GM12878 (cell line): ENCODE data around the gene SACS. TPM values are rescaled to one million over a fixed set of nuclear protein-coding genes. Genes with fewer than 3 reads are reported as not detected.

ENCODE experiments used
- ATAC-seq: fragments of 200-7000 bp; cut with Tn5 transposase; 3 replicates; pipeline ENCODE4 v1.9.1; 2020; ENCODE audit warnings: mild to moderate bottlenecking, moderate library complexity
- BruUV-seq: library from RNA; stranded (reverse); fragments of 400-500 nt; replicated peaks from 2 replicates; lab custom pipeline; 2021; lab: Mats Ljungman, UMichigan
- CTCF ChIA-PET: fragments of 300-600 bp; sonication (Branson Sonifier 250); formaldehyde crosslinking; extraction: SDS; loops from one replicate; lab custom pipeline; 2021; ENCODE audit warnings: inconsistent platforms; lab: Yijun Ruan, JAX
- POLR2A ChIA-PET: fragments of 350-600 bp; formaldehyde crosslinking; extraction: SDS; loops from one replicate; lab custom pipeline; 2021; ENCODE audit warnings: inconsistent platforms; lab: Charles Lee
- RAD21 ChIA-PET: fragments of 300-600 bp; sonication (Branson Sonifier 250); formaldehyde crosslinking; loops from one replicate; lab custom pipeline; 2023; ENCODE audit warnings: antibody characterized with exemption; ENCODE audit not compliant: unreplicated experiment; lab: Charles Lee
- SMC1A ChIA-PET: fragments of 300-600 bp; sonication (Branson Sonifier 250); formaldehyde crosslinking; loops from one replicate; lab custom pipeline; 2023; ENCODE audit not compliant: unreplicated experiment, uncharacterized antibody; lab: Charles Lee
- DNase-seq: peaks from one replicate; pipeline ENCODE4 v3.0.0-alpha.2; 2011; ENCODE audit warnings: low read depth, low spot score
- FAIRE-seq: peaks from 3 replicates; lab custom pipeline; 2011; peaks lifted over from hg19 to GRCh38; lab: Jason Lieb, UNC
- H2AFZ ChIP-seq: 2 replicates; pipeline ENCODE4 v1.6.0; 2011; ENCODE audit warnings: low read depth, low read length, control low read depth; ENCODE audit not compliant: control insufficient read depth
- H3K27ac ChIP-seq: 2 replicates; pipeline ENCODE4 v1.5.1; 2011; ENCODE audit warnings: control low read depth; ENCODE audit not compliant: control insufficient read depth, insufficient read depth
- H3K27me3 ChIP-seq, 2 experiments: replicated peaks in 1 of 2; 2 replicates each; pipeline versions ENCODE4 v1.6.0 to v1.6.1; 2011; ENCODE audit warnings: low read length in 1 of 2; ENCODE audit not compliant: control insufficient read depth in 2 of 2, insufficient read depth in 2 of 2
- H3K36me3 ChIP-seq, 2 experiments: 2 replicates each; pipeline ENCODE4 v1.5.1; 2011; ENCODE audit warnings: low read length in 1 of 2; ENCODE audit not compliant: control insufficient read depth in 2 of 2, insufficient read depth in 2 of 2
- H3K4me1 ChIP-seq: 2 replicates; pipeline ENCODE4 v1.6.1; 2011; ENCODE audit warnings: mild to moderate bottlenecking, low read length, moderate library complexity, mixed read lengths; ENCODE audit not compliant: control insufficient read depth, insufficient read depth
- H3K4me2 ChIP-seq: 2 replicates; pipeline ENCODE4 v1.6.0; 2011; ENCODE audit warnings: control low read depth; ENCODE audit not compliant: control insufficient read depth, insufficient read depth
- H3K4me3 ChIP-seq: fragments of 200-600 bp; sonication (generic); 2 replicates; pipeline ENCODE4 v1.5.1; 2016
- H3K79me2 ChIP-seq: 2 replicates; pipeline ENCODE4 v1.6.0; 2011; ENCODE audit warnings: low read length; ENCODE audit not compliant: control insufficient read depth, insufficient read depth
- H3K9ac ChIP-seq: 2 replicates; pipeline ENCODE4 v1.8.0; 2011; ENCODE audit warnings: low read length, control low read depth, mixed read lengths; ENCODE audit not compliant: control insufficient read depth, insufficient read depth
- H3K9me3 ChIP-seq: replicated peaks from 3 replicates; pipeline ENCODE4 v1.5.1; 2011; ENCODE audit warnings: mild to moderate bottlenecking, low read length; ENCODE audit not compliant: control insufficient read depth, insufficient read depth
- H4K20me1 ChIP-seq: 2 replicates; pipeline ENCODE4 v1.6.0; 2011; ENCODE audit not compliant: control insufficient read depth, insufficient read depth
- CBX3 ChIP-seq: fragments of 200-600 bp; sonication (generic); IDR thresholded peaks from 2 replicates; pipeline ENCODE4 v1.6.1; 2016; ENCODE audit warnings: low read depth, borderline replicate concordance
- CBX5 ChIP-seq: sonication (generic); IDR thresholded peaks from 2 replicates; pipeline ENCODE4 v1.6.1; 2016; ENCODE audit warnings: low read depth, moderate library complexity, mild to moderate bottlenecking, inconsistent platforms
- E2F4 ChIP-seq: IDR thresholded peaks from 2 replicates; pipeline ENCODE4 v1.6.1; 2012; ENCODE audit warnings: low read depth, low read length, improper control_type of control experiment
- ELK1 ChIP-seq: IDR thresholded peaks from 2 replicates; pipeline ENCODE4 v1.6.1; 2012; ENCODE audit warnings: low read depth, low read length, improper control_type of control experiment
- ESRRA ChIP-seq: IDR thresholded peaks from 2 replicates; pipeline ENCODE4 v1.6.1; 2012; ENCODE audit warnings: mild to moderate bottlenecking, low read length, improper control_type of control experiment
- HCFC1 ChIP-seq: fragments of 150-350 bp; IDR thresholded peaks from 2 replicates; pipeline ENCODE4 v1.6.1; 2014; ENCODE audit warnings: low read length
- IRF3 ChIP-seq: fragments of 450-650 bp; IDR thresholded peaks from 2 replicates; pipeline ENCODE4 v1.6.1; 2014; ENCODE audit warnings: mild to moderate bottlenecking
- KLF5 ChIP-seq: fragments of 450-650 bp; IDR thresholded peaks from 2 replicates; pipeline ENCODE4 v1.6.1; 2014; ENCODE audit warnings: mild to moderate bottlenecking; ENCODE audit not compliant: partially characterized antibody
- MEF2A ChIP-seq: IDR thresholded peaks from 2 replicates; pipeline ENCODE4 v1.6.1; 2011; ENCODE audit warnings: low read depth, mild to moderate bottlenecking, low read length, moderate library complexity; ENCODE audit not compliant: insufficient read depth
- MXI1 ChIP-seq: fragments of 150-350 bp; IDR thresholded peaks from 2 replicates; pipeline ENCODE4 v1.6.1; 2011; ENCODE audit warnings: low read depth, mild to moderate bottlenecking, inconsistent platforms, low read length, improper control_type of control experiment
- NFXL1 ChIP-seq: fragments of 450-650 bp; IDR thresholded peaks from 2 replicates; pipeline ENCODE4 v1.6.1; 2017; ENCODE audit warnings: antibody characterized with exemption, mild to moderate bottlenecking, borderline replicate concordance
- NKRF ChIP-seq: fragments of 450-650 bp; conservative IDR thresholded peaks from 2 replicates; pipeline ENCODE4 v1.6.1; 2017; ENCODE audit warnings: mild to moderate bottlenecking, moderate library complexity
- RELA ChIP-seq: fragments of 450-650 bp; IDR thresholded peaks from 2 replicates; pipeline ENCODE4 v1.8.0; 2014; ENCODE audit warnings: borderline replicate concordance; ENCODE audit not compliant: partially characterized antibody
- SREBF2 ChIP-seq: IDR thresholded peaks from 2 replicates; pipeline ENCODE4 v1.6.1; 2012; ENCODE audit warnings: mild to moderate bottlenecking, low read length
- TAF1 ChIP-seq: IDR thresholded peaks from 2 replicates; pipeline ENCODE4 v1.6.1; 2011; ENCODE audit warnings: mild to moderate bottlenecking, low read depth, low read length, borderline replicate concordance
- WGBS: methylation state at CpG from one replicate; pipeline ENCODE4 v1.1.6; 2016; ENCODE audit warnings: low lambda C conversion rate; ENCODE audit not compliant: insufficient replicate concordance, insufficient coverage; ENCODE audit errors: missing lambda C conversion rate; 5-methylcytosine and 5-hydroxymethylcytosine counted together
- in situ Hi-C: fragments of 300-500 bp; cut with MboI; formaldehyde crosslinking; loops from 9 replicates; pipeline ENCODE4 v1.14.3; 2018; ENCODE audit warnings: mixed read lengths
- intact Hi-C: fragments of 100-400 bp; cut with micrococcal nuclease; formaldehyde crosslinking; loops from one replicate; pipeline ENCODE4 v1.14.2; 2022; ENCODE audit not compliant: unreplicated experiment
- polyA plus RNA-seq, 11 experiments: library from polyadenylated mRNA; depleted of rRNA in 4 of 11; unstranded in 6 of 11; stranded (reverse) in 5 of 11; fragments of >200 nt; fragmentation: Nextera tagmentation in 4 of 11; fragmentation: Illumina TruSeq in 1 of 11; extraction: Ambion mirVana in 4 of 11; extraction: Trizol in 1 of 11; gene quantifications; 1 replicate in 1 of 11; 2 replicates in 10 of 11; pipeline versions ENCODE4 v1.2.1 to v1.2.3, GENCODE V29; 2011 to 2016; ENCODE audit warnings: inconsistent platforms in 2 of 11, missing spikeins in 2 of 11, low read depth in 1 of 11
- total RNA-seq, 4 experiments: library from RNA; depleted of rRNA in 3 of 4; stranded (reverse); fragments of >200 nt in 3 of 4; fragmentation: Illumina TruSeq in 1 of 4; extraction: Trizol in 1 of 4; gene quantifications; 2 replicates each; pipeline versions ENCODE4 v1.2.1 to v1.2.3, GENCODE V29; 2013 to 2021
- TF ChIP-seq, protein P1 (sequence below): IDR thresholded peaks from 2 replicates; pipeline ENCODE4 v1.6.1; 2011; ENCODE audit warnings: borderline replicate concordance, low read depth, mild to moderate bottlenecking, moderate library complexity, low read length; ENCODE audit not compliant: insufficient read depth, poor library complexity, severe bottlenecking

The SACS gene
- total and polyA plus RNA-seq, 10 of the 15 experiments (the other 5 are each of a cell fraction or from before 2014, with no cell fraction given), result 9.9 to 74.9 (median 22.1) TPM

DNA sequence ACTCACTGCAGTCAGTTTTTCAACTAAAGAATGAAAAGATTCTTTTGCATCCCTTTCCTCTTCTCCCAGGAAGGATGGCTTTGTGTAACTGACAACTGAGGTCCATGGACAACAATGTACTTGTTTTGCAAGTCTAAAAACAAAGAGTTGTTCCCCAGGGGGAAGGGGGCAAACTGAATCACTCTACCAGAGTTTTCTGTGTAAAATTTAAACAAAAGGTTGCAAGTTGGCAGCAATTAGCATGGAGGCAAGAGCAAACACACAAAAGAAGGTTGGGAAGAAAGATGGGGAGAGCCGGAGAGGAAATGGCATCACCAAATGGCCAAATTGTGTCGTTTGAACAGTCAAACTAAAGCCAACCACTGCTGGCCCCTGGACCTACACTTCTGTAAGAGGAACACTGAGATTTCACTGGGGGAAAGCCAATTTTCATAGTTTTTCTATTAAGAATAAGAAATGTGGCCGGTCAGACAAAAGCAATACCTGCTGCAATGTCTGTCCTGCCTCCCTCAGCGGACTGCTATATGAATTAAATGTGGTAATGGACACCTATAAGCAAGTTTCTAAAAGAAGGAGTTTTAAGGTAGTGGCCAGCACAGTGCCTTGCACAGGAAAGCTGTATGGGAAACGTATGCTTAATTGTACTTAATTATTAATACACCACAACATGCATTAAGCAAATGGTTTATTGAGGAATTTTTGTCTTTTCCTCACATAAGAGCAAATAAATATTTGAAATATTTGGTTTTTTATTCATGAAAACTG, 16.1 kb upstream of the SACS start:
- no TSS peak for BruUV-seq
- H3K4me3 ChIP-seq, result no peak overlapping the region
- TF ChIP-seq ELK1 (no peak), NKRF (no peak), ESRRA (no peak), MXI1 (no peak), CBX5 (no peak), RELA (no peak), NFXL1 (no peak), SREBF2 (no peak), KLF5 (no peak), IRF3 (no peak), TAF1 (no peak), MEF2A (no peak), HCFC1 (no peak), CBX3 (no peak), E2F4 (no peak)
- TF ChIP-seq, protein P1, sequence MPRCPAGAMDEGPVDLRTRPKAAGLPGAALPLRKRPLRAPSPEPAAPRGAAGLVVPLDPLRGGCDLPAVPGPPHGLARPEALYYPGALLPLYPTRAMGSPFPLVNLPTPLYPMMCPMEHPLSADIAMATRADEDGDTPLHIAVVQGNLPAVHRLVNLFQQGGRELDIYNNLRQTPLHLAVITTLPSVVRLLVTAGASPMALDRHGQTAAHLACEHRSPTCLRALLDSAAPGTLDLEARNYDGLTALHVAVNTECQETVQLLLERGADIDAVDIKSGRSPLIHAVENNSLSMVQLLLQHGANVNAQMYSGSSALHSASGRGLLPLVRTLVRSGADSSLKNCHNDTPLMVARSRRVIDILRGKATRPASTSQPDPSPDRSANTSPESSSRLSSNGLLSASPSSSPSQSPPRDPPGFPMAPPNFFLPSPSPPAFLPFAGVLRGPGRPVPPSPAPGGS, result no peak

More for the DNA sequence above, 16.1 kb upstream of the SACS start:
- no peak overlapping the region for H3K27ac ChIP-seq
- no peak overlapping the region for H3K4me2 ChIP-seq
- in situ Hi-C loops (no loop called here), intact Hi-C loops (no loop called here)
- H3K4me1 ChIP-seq, result no peaks in the 10 kb centered on the region
- SMC1A ChIA-PET, result interaction anchor here (1.7 kb wide), 1 partner anchor 10 kb away, joined by 5 read pairs; no protein-coding TSS in a partner anchor
- no peak overlapping the region for H3K9ac ChIP-seq
- POLR2A ChIA-PET, result no interaction called here
- RAD21 ChIA-PET, result no interaction called here
- H3K79me2 ChIP-seq, result no peaks in the 10 kb centered on the region
- 37% methylated on average over 5 of the region's 5 CpGs for WGBS
- H3K27me3 ChIP-seq, result no peaks in the 10 kb centered on the region
- DNase-seq, result no peak
- no peaks in the 10 kb centered on the region for H4K20me1 ChIP-seq
- no peak for FAIRE-seq
- no peaks in the 10 kb centered on the region for H3K36me3 ChIP-seq
- H3K9me3 ChIP-seq, result peaks cover 2% of the 10 kb centered on the region
- ATAC-seq, result no peak
- H2AFZ ChIP-seq, result no peak overlapping the region
- CTCF ChIA-PET, result no interaction called here
